ENCODE results near the gene ADAP1. TPM values are rescaled to one million over a fixed set of nuclear protein-coding genes. Genes with fewer than 3 reads are reported as not detected.

The ADAP1 gene
- total and polyA plus RNA-seq, 2 of the 13 experiments (the other 11 are each of a cell fraction or from before 2014, with no cell fraction given): 10.5 to 24.6 TPM

DNA sequence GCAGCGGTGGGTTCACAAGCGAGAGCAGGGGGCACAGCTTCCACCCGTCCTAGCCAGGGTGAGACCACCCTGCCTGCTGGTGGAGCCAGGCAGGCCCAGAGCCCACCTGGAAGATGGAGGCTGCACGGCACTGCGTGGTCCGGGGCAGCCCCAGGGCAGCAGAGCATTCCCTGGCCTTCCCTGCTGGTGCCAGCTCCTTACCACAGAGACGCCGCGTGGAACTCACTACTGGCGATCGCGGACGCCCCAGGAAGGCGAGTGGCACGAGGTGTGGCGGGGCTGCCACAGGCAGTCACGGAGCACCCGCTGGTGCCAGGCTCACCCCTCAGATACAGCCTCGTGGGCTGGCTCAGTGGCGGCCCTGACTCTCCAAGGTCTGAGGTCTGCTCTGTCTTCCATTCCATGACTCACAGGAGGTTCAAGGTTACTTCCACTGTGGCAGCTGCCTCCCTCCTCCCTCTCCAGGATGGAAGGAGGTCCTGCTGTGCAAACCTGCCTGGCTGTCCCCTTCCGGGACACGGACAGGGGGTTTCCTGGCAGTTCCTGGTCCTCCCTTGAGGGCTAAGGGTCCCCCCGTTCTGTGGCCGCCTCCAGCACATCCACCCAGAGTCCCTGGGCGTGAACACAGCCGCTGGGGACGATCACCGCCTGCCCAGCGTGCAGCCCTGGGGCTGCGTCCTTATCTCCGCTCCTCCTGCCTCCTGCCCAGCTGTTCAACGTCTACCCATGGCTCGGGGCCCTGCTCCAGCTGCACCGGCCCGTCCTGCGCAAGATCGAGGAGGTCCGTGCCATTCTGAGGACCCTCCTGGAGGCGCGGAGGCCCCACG lies 31.6 kb upstream of the ADAP1 start (continued):
- TF ChIP-seq, protein P1, sequence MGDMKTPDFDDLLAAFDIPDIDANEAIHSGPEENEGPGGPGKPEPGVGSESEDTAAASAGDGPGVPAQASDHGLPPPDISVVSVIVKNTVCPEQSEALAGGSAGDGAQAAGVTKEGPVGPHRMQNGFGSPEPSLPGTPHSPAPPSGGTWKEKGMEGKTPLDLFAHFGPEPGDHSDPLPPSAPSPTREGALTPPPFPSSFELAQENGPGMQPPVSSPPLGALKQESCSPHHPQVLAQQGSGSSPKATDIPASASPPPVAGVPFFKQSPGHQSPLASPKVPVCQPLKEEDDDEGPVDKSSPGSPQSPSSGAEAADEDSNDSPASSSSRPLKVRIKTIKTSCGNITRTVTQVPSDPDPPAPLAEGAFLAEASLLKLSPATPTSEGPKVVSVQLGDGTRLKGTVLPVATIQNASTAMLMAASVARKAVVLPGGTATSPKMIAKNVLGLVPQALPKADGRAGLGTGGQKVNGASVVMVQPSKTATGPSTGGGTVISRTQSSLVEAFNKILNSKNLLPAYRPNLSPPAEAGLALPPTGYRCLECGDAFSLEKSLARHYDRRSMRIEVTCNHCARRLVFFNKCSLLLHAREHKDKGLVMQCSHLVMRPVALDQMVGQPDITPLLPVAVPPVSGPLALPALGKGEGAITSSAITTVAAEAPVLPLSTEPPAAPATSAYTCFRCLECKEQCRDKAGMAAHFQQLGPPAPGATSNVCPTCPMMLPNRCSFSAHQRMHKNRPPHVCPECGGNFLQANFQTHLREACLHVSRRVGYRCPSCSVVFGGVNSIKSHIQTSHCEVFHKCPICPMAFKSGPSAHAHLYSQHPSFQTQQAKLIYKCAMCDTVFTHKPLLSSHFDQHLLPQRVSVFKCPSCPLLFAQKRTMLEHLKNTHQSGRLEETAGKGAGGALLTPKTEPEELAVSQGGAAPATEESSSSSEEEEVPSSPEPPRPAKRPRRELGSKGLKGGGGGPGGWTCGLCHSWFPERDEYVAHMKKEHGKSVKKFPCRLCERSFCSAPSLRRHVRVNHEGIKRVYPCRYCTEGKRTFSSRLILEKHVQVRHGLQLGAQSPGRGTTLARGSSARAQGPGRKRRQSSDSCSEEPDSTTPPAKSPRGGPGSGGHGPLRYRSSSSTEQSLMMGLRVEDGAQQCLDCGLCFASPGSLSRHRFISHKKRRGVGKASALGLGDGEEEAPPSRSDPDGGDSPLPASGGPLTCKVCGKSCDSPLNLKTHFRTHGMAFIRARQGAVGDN (CRISPR knock-in tag; IDR thresholded peaks at IDR 0.05): peak; percentile 77
- TF ChIP-seq LCORL (IDR thresholded peaks at IDR 0.05) (no peak), LCORL (CRISPR knock-in tag; IDR thresholded peaks at IDR 0.05) (no peak), U2AF1 (optimal IDR thresholded peaks at IDR 0.05; ENCODE audit: low read depth, low read length) (no peak), RCOR2 (CRISPR knock-in tag; IDR thresholded peaks at IDR 0.05) (no peak), MTF1 (CRISPR knock-in tag; IDR thresholded peaks at IDR 0.05) (no peak), ESRRA (CRISPR knock-in tag; IDR thresholded peaks at IDR 0.05; ENCODE audit: low read depth) (no peak), TEAD3 (CRISPR knock-in tag; optimal IDR thresholded peaks at IDR 0.05; ENCODE audit: borderline replicate concordance) (no peak), TBX2 (CRISPR knock-in tag; IDR thresholded peaks at IDR 0.05; ENCODE audit: borderline replicate concordance) (no peak), NR2C2 (CRISPR knock-in tag; IDR thresholded peaks at IDR 0.05; ENCODE audit: borderline replicate concordance) (no peak), POLR2G (IDR thresholded peaks at IDR 0.05; ENCODE audit: low read depth, low read length) (no peak), SOX13 (IDR thresholded peaks at IDR 0.05) (no peak), SOX13 (CRISPR knock-in tag; conservative IDR thresholded peaks at IDR 0.05 in 1 of 2, IDR thresholded peaks at IDR 0.05 in 1 of 2) (0 out of 4 replicates have a peak, but pooled peaks of 1 of the 2 experiments have one; percentile 19), JUND (CRISPR knock-in tag; IDR thresholded peaks at IDR 0.05) (no peak)
- TF ChIP-seq, protein P2, sequence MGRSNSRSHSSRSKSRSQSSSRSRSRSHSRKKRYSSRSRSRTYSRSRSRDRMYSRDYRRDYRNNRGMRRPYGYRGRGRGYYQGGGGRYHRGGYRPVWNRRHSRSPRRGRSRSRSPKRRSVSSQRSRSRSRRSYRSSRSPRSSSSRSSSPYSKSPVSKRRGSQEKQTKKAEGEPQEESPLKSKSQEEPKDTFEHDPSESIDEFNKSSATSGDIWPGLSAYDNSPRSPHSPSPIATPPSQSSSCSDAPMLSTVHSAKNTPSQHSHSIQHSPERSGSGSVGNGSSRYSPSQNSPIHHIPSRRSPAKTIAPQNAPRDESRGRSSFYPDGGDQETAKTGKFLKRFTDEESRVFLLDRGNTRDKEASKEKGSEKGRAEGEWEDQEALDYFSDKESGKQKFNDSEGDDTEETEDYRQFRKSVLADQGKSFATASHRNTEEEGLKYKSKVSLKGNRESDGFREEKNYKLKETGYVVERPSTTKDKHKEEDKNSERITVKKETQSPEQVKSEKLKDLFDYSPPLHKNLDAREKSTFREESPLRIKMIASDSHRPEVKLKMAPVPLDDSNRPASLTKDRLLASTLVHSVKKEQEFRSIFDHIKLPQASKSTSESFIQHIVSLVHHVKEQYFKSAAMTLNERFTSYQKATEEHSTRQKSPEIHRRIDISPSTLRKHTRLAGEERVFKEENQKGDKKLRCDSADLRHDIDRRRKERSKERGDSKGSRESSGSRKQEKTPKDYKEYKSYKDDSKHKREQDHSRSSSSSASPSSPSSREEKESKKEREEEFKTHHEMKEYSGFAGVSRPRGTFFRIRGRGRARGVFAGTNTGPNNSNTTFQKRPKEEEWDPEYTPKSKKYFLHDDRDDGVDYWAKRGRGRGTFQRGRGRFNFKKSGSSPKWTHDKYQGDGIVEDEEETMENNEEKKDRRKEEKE (IDR thresholded peaks at IDR 0.05): no peak
- TF ChIP-seq, protein P3, sequence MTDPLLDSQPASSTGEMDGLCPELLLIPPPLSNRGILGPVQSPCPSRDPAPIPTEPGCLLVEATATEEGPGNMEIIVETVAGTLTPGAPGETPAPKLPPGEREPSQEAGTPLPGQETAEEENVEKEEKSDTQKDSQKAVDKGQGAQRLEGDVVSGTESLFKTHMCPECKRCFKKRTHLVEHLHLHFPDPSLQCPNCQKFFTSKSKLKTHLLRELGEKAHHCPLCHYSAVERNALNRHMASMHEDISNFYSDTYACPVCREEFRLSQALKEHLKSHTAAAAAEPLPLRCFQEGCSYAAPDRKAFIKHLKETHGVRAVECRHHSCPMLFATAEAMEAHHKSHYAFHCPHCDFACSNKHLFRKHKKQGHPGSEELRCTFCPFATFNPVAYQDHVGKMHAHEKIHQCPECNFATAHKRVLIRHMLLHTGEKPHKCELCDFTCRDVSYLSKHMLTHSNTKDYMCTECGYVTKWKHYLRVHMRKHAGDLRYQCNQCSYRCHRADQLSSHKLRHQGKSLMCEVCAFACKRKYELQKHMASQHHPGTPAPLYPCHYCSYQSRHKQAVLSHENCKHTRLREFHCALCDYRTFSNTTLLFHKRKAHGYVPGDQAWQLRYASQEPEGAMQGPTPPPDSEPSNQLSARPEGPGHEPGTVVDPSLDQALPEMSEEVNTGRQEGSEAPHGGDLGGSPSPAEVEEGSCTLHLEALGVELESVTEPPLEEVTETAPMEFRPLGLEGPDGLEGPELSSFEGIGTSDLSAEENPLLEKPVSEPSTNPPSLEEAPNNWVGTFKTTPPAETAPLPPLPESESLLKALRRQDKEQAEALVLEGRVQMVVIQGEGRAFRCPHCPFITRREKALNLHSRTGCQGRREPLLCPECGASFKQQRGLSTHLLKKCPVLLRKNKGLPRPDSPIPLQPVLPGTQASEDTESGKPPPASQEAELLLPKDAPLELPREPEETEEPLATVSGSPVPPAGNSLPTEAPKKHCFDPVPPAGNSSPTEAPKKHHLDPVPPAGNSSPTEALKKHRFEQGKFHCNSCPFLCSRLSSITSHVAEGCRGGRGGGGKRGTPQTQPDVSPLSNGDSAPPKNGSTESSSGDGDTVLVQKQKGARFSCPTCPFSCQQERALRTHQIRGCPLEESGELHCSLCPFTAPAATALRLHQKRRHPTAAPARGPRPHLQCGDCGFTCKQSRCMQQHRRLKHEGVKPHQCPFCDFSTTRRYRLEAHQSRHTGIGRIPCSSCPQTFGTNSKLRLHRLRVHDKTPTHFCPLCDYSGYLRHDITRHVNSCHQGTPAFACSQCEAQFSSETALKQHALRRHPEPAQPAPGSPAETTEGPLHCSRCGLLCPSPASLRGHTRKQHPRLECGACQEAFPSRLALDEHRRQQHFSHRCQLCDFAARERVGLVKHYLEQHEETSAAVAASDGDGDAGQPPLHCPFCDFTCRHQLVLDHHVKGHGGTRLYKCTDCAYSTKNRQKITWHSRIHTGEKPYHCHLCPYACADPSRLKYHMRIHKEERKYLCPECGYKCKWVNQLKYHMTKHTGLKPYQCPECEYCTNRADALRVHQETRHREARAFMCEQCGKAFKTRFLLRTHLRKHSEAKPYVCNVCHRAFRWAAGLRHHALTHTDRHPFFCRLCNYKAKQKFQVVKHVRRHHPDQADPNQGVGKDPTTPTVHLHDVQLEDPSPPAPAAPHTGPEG (CRISPR knock-in tag; IDR thresholded peaks at IDR 0.05): no peak
